Natural killer cell (primary cell): Measurements from ENCODE around the gene PLAAT4. TPM values are rescaled to one million over a fixed set of nuclear protein-coding genes. Genes with fewer than 3 reads are reported as not detected.

ENCODE experiments used
- ATAC-seq, 3 donors: fragments of 150-1000 bp in 2 of 3; fragments of 200-7000 bp in 1 of 3; cut with Tn5 transposase; 1 replicate in 1 of 3; 2 replicates in 2 of 3; pipeline ENCODE4 v1.10.0; 2021; ENCODE audit warnings: mild to moderate bottlenecking in 2 of 3, moderate library complexity in 2 of 3
- DNase-seq, 2 donors: peaks; one replicate each; pipeline versions ENCODE4 v3.0.0 to v3.0.0-alpha.2; 2013 to 2021; ENCODE audit warnings: mixed read lengths in 1 of 2
- H3K27ac ChIP-seq: one replicate; pipeline ENCODE4 v1.5.1; 2013; ENCODE audit warnings: mild to moderate bottlenecking, low read length
- H3K27me3 ChIP-seq: one replicate; pipeline ENCODE4 v1.6.1; 2013; ENCODE audit warnings: low read length; ENCODE audit not compliant: control insufficient read depth, insufficient read depth
- H3K36me3 ChIP-seq: one replicate; pipeline ENCODE4 v1.6.1; 2013; ENCODE audit warnings: low read length; ENCODE audit not compliant: control insufficient read depth, insufficient read depth
- H3K4me1 ChIP-seq: one replicate; pipeline ENCODE4 v1.6.1; 2013; ENCODE audit warnings: low read length; ENCODE audit not compliant: control insufficient read depth, insufficient read depth
- H3K4me3 ChIP-seq: one replicate; pipeline ENCODE4 v1.5.1; 2013; ENCODE audit warnings: low read length
- H3K9me3 ChIP-seq: one replicate; pipeline ENCODE4 v1.6.1; 2013; ENCODE audit warnings: low read length; ENCODE audit not compliant: control insufficient read depth, insufficient read depth
- H3K27ac Mint-ChIP-seq, 2 donors: one replicate each; pipeline ENCODE4 v1.8.0; 2022; ENCODE audit warnings: mild to moderate bottlenecking in 2 of 2, mixed read lengths in 2 of 2, moderate library complexity in 1 of 2
- H3K27me3 Mint-ChIP-seq, 2 donors: one replicate each; pipeline ENCODE4 v1.8.0; 2022; ENCODE audit warnings: low read depth in 2 of 2, mixed read lengths in 2 of 2
- H3K36me3 Mint-ChIP-seq: one replicate; pipeline ENCODE4 v1.8.0; 2022; ENCODE audit warnings: mixed read lengths
- H3K4me1 Mint-ChIP-seq, 2 donors: one replicate each; pipeline ENCODE4 v1.8.0; 2022; ENCODE audit warnings: mixed read lengths in 2 of 2
- H3K4me3 Mint-ChIP-seq: one replicate; pipeline ENCODE4 v1.8.0; 2022; ENCODE audit warnings: mild to moderate bottlenecking, moderate library complexity, mixed read lengths
- H3K9me3 Mint-ChIP-seq, 2 donors: one replicate each; pipeline ENCODE4 v1.8.0; 2022; ENCODE audit warnings: mixed read lengths in 2 of 2
- WGBS: methylation state at CpG from one replicate; pipeline ENCODE4 v1.1.7; 2013; ENCODE audit warnings: missing lambda C conversion rate; ENCODE audit not compliant: insufficient coverage; 5-methylcytosine and 5-hydroxymethylcytosine counted together
- intact Hi-C: fragments of 100-400 bp; cut with micrococcal nuclease; formaldehyde crosslinking; loops from one replicate; pipeline ENCODE4 v1.14.2; 2022
- total RNA-seq, 4 donors: library from RNA; stranded (reverse); fragments of 120-200 nt in 1 of 4; gene quantifications; one replicate each; pipeline versions ENCODE4 v1.2.3 to v1.2.4, GENCODE V29; 2013 to 2022
- TF ChIP-seq, protein P1 (sequence below): fragments of 200-600 bp; IDR thresholded peaks from one replicate; pipeline ENCODE4 v1.8.0; 2022; ENCODE audit warnings: antibody characterized with exemption

The PLAAT4 gene
- total RNA-seq, 3 donors from 2014 or later (not counting 1 experiment from before 2014, with no cell fraction given) = 204 to 215 (median 210) TPM

DNA sequence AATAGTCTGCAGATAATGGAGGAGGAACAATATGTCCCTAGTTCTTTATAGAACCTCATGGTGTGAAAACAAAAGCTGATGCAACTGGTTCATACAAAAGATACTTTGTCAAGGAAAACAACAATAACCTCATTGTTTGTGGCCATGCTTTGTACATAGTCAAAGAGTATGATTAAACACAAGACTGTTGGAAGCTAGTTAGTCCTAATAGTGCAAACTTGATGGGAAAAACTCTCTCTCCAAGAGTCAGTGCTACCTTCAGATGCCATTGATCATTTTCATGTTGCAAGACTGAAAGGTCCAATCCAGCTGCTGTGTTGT is 46.7 kb downstream of the PLAAT4 start:
- ATAC-seq (no peak), DNase-seq (no peak)
- TF ChIP-seq, protein P1, sequence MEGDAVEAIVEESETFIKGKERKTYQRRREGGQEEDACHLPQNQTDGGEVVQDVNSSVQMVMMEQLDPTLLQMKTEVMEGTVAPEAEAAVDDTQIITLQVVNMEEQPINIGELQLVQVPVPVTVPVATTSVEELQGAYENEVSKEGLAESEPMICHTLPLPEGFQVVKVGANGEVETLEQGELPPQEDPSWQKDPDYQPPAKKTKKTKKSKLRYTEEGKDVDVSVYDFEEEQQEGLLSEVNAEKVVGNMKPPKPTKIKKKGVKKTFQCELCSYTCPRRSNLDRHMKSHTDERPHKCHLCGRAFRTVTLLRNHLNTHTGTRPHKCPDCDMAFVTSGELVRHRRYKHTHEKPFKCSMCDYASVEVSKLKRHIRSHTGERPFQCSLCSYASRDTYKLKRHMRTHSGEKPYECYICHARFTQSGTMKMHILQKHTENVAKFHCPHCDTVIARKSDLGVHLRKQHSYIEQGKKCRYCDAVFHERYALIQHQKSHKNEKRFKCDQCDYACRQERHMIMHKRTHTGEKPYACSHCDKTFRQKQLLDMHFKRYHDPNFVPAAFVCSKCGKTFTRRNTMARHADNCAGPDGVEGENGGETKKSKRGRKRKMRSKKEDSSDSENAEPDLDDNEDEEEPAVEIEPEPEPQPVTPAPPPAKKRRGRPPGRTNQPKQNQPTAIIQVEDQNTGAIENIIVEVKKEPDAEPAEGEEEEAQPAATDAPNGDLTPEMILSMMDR = no peak
- peaks cover 23% of the 10 kb centered on the region for H3K36me3 Mint-ChIP-seq
- Histone ChIP-seq H3K4me3 (no peak overlapping the region), H3K36me3 (peaks cover 12% of the 10 kb centered on the region), H3K27ac (peak overlapping the region; percentile 86), H3K4me1 (peaks cover 14% of the 10 kb centered on the region), H3K27me3 (no peaks in the 10 kb centered on the region), H3K9me3 (peaks cover 22% of the 10 kb centered on the region)
- intact Hi-C loops = loop anchor here (1.0 kb wide), 1 partner anchor 52 kb away; no protein-coding TSS in a partner anchor
- H3K4me3 Mint-ChIP-seq = peak overlapping the region; percentile 29
- H3K4me1 Mint-ChIP-seq = peaks cover 27 to 32% of the 10 kb centered on the region in 2 donors
- H3K27me3 Mint-ChIP-seq = no peaks in the 10 kb centered on the region
- H3K9me3 Mint-ChIP-seq = peaks cover 0 to 8% of the 10 kb centered on the region in 2 donors
- H3K27ac Mint-ChIP-seq = peak overlapping the region; percentile 89 to 91

DNA sequence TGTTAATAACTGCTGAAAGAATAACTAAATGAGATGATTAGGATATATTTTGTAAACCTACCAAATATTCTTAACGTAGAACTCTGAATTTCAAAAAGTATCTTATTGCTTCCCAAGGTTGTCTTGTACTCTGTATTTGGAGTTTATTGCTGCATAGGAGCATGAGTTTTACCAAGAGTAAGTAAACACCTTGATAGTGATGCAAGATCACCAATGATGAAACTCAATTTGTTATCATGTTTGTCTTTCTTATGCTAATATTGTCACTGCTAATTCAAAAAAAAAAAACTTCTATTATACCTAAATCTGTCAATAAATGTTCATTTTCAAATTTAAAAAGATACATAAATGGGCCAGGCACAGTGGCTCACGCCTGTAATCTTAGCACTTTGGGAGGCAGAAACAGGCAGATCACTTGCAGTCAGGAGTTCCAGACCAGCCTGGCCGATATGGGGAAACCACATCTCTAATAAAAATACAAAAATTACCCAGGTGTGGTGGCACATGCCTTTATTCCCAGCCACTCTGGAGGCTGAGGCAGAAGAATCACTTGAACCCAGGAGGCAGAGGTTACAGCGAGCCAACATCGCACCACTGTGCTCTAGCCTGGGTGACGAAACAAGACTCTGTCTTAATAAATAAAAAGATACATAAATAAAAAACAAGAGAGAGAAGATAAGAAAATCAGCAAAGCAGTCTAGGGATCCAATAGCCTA is 50.0 kb downstream of the PLAAT4 start:
- no peak overlapping the region for H3K27ac Mint-ChIP-seq
- H3K27me3 ChIP-seq = no peaks in the 10 kb centered on the region
- ATAC-seq (no peak), DNase-seq (no peak)
- H3K36me3 Mint-ChIP-seq = peaks cover 22% of the 10 kb centered on the region
- no peak overlapping the region for H3K27ac ChIP-seq
- intact Hi-C loops = no loop called here
- H3K4me1 ChIP-seq = peaks cover 13% of the 10 kb centered on the region
- 92% methylated on average over 4 of the region's 6 CpGs for WGBS
- H3K4me3 ChIP-seq = no peak overlapping the region
- peaks cover 16% of the 10 kb centered on the region for H3K36me3 ChIP-seq
- no peaks in the 10 kb centered on the region for H3K27me3 Mint-ChIP-seq
- TF ChIP-seq, protein P1 = no peak
- H3K9me3 ChIP-seq = peaks cover 6% of the 10 kb centered on the region
- H3K9me3 Mint-ChIP-seq = peaks cover 0 to 6% of the 10 kb centered on the region in 2 donors
- peaks cover 24 to 29% of the 10 kb centered on the region in 2 donors for H3K4me1 Mint-ChIP-seq
- no peak overlapping the region for H3K4me3 Mint-ChIP-seq

DNA sequence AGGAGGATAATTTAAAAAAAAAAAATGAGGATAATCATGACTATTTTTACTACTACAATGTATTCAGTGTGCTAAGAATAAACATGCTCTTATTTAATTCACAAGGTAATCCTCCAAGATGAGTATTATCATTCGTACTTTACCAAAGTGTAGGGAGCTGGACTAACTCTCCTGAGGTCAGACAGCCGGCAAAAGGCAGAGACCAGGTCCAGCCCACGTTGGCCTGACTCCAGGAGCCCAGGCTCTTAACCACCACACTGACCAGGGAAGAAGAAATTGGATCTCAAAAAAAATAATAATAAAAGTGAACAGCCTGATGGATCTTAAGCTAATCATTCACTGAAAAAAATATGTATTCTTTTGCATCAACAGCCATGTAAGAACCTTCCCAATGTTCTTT is 52.4 kb downstream of the PLAAT4 start:
- Histone ChIP-seq H3K4me3 (no peak overlapping the region), H3K36me3 (peaks cover 23% of the 10 kb centered on the region), H3K4me1 (no peaks in the 10 kb centered on the region), H3K27me3 (no peaks in the 10 kb centered on the region), H3K27ac (no peak overlapping the region), H3K9me3 (no peaks in the 10 kb centered on the region)
- Mint-ChIP-seq H3K4me3 (no peak overlapping the region), H3K27me3 (no peaks in the 10 kb centered on the region), H3K27ac (no peak overlapping the region), H3K36me3 (peaks cover 18% of the 10 kb centered on the region), H3K4me1 (peaks cover 9 to 15% of the 10 kb centered on the region in 2 donors), H3K9me3 (no peaks in the 10 kb centered on the region)
- ATAC-seq = no peak
- intact Hi-C loops = no loop called here
- TF ChIP-seq, protein P1 = no peak
- WGBS = 100% methylated on average over 3 of the region's 3 CpGs
- no peak for DNase-seq
